OCI-LY1 (cell line): ENCODE measurements around the gene EYS.

Experiments used
- H2AFZ ChIP-seq: fragments of 200-600 bp; sonication (generic), shearing (Covaris generic); 2 replicates; pipeline ENCODE4 v1.6.0; 2014; ENCODE audit warnings: antibody characterized with exemption, mild to moderate bottlenecking, low read length
- H3F3A ChIP-seq: fragments of 200-600 bp; sonication (generic), shearing (Covaris generic); 2 replicates; pipeline ENCODE4 v1.6.0; 2014; ENCODE audit warnings: mild to moderate bottlenecking, antibody characterized with exemption, low read length, moderate library complexity; ENCODE audit not compliant: insufficient read depth
- H3K27ac ChIP-seq: fragments of 200-600 bp; sonication (generic); 2 replicates; pipeline ENCODE4 v1.5.1; 2014; ENCODE audit warnings: low read length, mixed run types, mild to moderate bottlenecking, low read depth; ENCODE audit not compliant: poor library complexity, severe bottlenecking
- H3K27me3 ChIP-seq: fragments of 200-600 bp; sonication (generic); 2 replicates; pipeline ENCODE4 v1.6.0; 2014; ENCODE audit warnings: antibody characterized with exemption, mild to moderate bottlenecking, low read length, moderate library complexity; ENCODE audit not compliant: insufficient read depth
- H3K36me3 ChIP-seq: fragments of 200-600 bp; sonication (generic); 2 replicates; pipeline ENCODE4 v1.6.1; 2014; ENCODE audit warnings: mild to moderate bottlenecking, antibody characterized with exemption, low read length, moderate library complexity, mixed read lengths; ENCODE audit not compliant: insufficient read depth
- H3K4me1 ChIP-seq: fragments of 200-600 bp; sonication (generic); 2 replicates; pipeline ENCODE4 v1.5.1; 2014; ENCODE audit warnings: mild to moderate bottlenecking, low read length, moderate library complexity; ENCODE audit not compliant: insufficient read depth, severe bottlenecking
- H3K4me2 ChIP-seq: fragments of 200-600 bp; sonication (generic), shearing (Covaris generic); 2 replicates; pipeline ENCODE4 v1.6.1; 2014; ENCODE audit warnings: low read length
- H3K4me3 ChIP-seq: fragments of 200-600 bp; sonication (generic); 2 replicates; pipeline ENCODE4 v1.5.1; 2014; ENCODE audit warnings: low read length, low read depth, mild to moderate bottlenecking, mixed read lengths; ENCODE audit not compliant: poor library complexity, severe bottlenecking
- H3K79me2 ChIP-seq: fragments of 200-600 bp; shearing (Covaris generic); 2 replicates; pipeline ENCODE4 v1.6.1; 2016; ENCODE audit warnings: mixed run types, low read length, mixed read lengths; ENCODE audit not compliant: insufficient read depth
- H3K9ac ChIP-seq: fragments of 200-600 bp; sonication (generic), shearing (Covaris generic); 2 replicates; pipeline ENCODE4 v1.6.1; 2014; ENCODE audit warnings: mild to moderate bottlenecking, low read length, mixed read lengths
- H3K9me2 ChIP-seq: fragments of 200-600 bp; sonication (generic), shearing (Covaris generic); 2 replicates; pipeline ENCODE4 v1.6.1; 2014; ENCODE audit warnings: low read depth, mild to moderate bottlenecking, low read length, mixed read lengths
- H3K9me3 ChIP-seq: fragments of 200-600 bp; shearing (Covaris generic); 2 replicates; pipeline ENCODE4 v1.6.1; 2014; ENCODE audit warnings: low read length, mixed read lengths
- H4K20me1 ChIP-seq: fragments of 200-600 bp; sonication (generic), shearing (Covaris generic); 2 replicates; pipeline ENCODE4 v1.6.0; 2016; ENCODE audit warnings: mild to moderate bottlenecking, low read length; ENCODE audit not compliant: insufficient read depth
- EZH2 ChIP-seq: fragments of 200-600 bp; sonication (generic), shearing (Covaris generic); IDR thresholded peaks from 2 replicates; pipeline ENCODE4 v1.8.0; 2017; ENCODE audit warnings: borderline replicate concordance, mixed run types, mild to moderate bottlenecking, antibody characterized with exemption, low read length, moderate library complexity, mixed read lengths
- TF ChIP-seq, protein P1 (sequence below): fragments of 200-600 bp; sonication (generic), shearing (Covaris generic); IDR thresholded peaks from 2 replicates; pipeline ENCODE4 v1.5.1; 2017; ENCODE audit warnings: mild to moderate bottlenecking, antibody characterized with exemption, low read length, moderate library complexity, mixed read lengths

The EYS gene

DNA sequence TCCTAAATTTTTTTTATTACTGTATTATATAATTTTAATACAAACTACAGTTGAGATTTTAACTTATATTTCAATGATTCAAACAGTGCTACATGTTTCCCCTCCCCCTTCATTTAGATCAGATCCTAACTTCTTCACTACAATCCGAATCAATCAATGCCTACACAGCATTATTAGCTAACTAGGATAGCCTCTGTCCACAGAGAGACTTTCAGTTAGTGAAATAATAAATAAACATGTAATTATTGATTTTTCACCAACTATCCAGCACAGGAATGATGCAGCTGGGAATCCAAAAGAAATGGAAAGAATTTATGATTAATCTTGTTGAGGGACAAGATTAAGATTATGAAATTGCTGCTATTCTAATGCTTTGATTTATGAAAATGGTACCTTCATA is 1907.7 kb downstream of the EYS start:
- no peaks in the 10 kb centered on the region for H3K9me3 ChIP-seq
- no peak overlapping the region for H3K27ac ChIP-seq
- no peak overlapping the region for H3K4me2 ChIP-seq
- no peak overlapping the region for H3K9ac ChIP-seq
- no peaks in the 10 kb centered on the region for H3K36me3 ChIP-seq
- no peaks in the 10 kb centered on the region for H3K4me1 ChIP-seq
- H3K79me2 ChIP-seq: no peaks in the 10 kb centered on the region
- no peaks in the 10 kb centered on the region for H3K27me3 ChIP-seq
- H3F3A ChIP-seq: no peaks in the 10 kb centered on the region
- no peak for TF ChIP-seq EZH2
- TF ChIP-seq, protein P1, sequence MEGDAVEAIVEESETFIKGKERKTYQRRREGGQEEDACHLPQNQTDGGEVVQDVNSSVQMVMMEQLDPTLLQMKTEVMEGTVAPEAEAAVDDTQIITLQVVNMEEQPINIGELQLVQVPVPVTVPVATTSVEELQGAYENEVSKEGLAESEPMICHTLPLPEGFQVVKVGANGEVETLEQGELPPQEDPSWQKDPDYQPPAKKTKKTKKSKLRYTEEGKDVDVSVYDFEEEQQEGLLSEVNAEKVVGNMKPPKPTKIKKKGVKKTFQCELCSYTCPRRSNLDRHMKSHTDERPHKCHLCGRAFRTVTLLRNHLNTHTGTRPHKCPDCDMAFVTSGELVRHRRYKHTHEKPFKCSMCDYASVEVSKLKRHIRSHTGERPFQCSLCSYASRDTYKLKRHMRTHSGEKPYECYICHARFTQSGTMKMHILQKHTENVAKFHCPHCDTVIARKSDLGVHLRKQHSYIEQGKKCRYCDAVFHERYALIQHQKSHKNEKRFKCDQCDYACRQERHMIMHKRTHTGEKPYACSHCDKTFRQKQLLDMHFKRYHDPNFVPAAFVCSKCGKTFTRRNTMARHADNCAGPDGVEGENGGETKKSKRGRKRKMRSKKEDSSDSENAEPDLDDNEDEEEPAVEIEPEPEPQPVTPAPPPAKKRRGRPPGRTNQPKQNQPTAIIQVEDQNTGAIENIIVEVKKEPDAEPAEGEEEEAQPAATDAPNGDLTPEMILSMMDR: no peak
- H3K4me3 ChIP-seq: no peak overlapping the region
- no peaks in the 10 kb centered on the region for H4K20me1 ChIP-seq
- no peaks in the 10 kb centered on the region for H3K9me2 ChIP-seq
- no peak overlapping the region for H2AFZ ChIP-seq

DNA sequence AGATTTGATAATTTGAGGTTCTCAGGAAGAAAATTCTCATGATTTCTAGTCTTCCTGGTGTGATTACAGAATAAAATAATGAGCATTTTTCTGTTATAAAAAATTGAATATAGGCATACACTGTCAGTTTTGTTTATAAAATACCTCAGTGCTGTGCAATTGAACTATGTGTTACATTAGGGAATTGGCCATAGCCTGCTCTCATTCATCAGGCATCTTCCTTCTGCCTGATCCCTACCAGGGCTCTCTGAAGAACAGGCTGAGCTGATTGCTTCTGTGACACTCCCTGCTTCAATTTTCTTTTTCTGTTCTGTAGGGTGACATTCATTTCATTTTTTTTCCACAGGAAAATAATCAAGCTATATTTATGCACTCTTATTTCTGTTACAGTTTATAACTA is 1908.6 kb downstream of the EYS start:
- Histone ChIP-seq H4K20me1 (no peaks in the 10 kb centered on the region), H3K27ac (no peak overlapping the region), H3K4me2 (no peak overlapping the region), H3K4me3 (no peak overlapping the region), H3K9me2 (no peaks in the 10 kb centered on the region), H3K4me1 (no peaks in the 10 kb centered on the region), H3K79me2 (no peaks in the 10 kb centered on the region), H3K36me3 (no peaks in the 10 kb centered on the region), H3K9me3 (no peaks in the 10 kb centered on the region), H3F3A (no peaks in the 10 kb centered on the region), H3K27me3 (no peaks in the 10 kb centered on the region), H2AFZ (no peak overlapping the region), H3K9ac (no peak overlapping the region)
- TF ChIP-seq, protein P1: no peak
- TF ChIP-seq EZH2: no peak

DNA sequence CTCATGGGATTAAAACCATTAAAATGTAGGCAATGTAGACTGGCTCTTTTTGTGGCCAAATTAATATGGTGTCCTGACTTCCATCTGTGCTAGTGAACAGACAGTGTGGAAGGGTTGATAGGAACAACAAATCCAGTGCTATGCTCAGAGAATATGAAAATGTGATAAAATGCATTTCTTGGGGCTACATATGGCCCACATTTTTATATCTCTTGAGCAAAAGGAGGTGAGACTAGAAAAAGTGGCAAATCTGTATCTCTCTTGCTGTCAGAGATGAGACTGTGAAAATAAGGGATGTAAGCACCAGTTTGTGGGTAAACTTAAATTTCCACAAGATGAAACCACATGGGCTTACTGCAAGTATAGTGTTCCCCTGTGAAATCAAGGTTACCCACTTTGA is 1909.3 kb downstream of the EYS start:
- Histone ChIP-seq H3K79me2 (no peaks in the 10 kb centered on the region), H3K27ac (no peak overlapping the region), H3F3A (no peaks in the 10 kb centered on the region), H3K27me3 (no peaks in the 10 kb centered on the region), H3K4me2 (no peak overlapping the region), H3K36me3 (no peaks in the 10 kb centered on the region), H4K20me1 (no peaks in the 10 kb centered on the region), H3K4me1 (no peaks in the 10 kb centered on the region), H2AFZ (no peak overlapping the region), H3K9ac (no peak overlapping the region), H3K9me2 (no peaks in the 10 kb centered on the region), H3K9me3 (no peaks in the 10 kb centered on the region), H3K4me3 (no peak overlapping the region)
- no peak for TF ChIP-seq EZH2
- TF ChIP-seq, protein P1: no peak
